Ectodermal cell (in vitro differentiated cells): ENCODE measurements around the gene MLST8.
"Not testable (repeated sequence)": the region's sequence is repeated elsewhere in the genome, so short reads cannot be mapped to it uniquely, and the experiment has no call there.

Experiments used
- H3K27ac ChIP-seq: 2 replicates; pipeline ENCODE4 v1.7.0; 2013; ENCODE audit warnings: mild to moderate bottlenecking, low read depth, low read length; ENCODE audit not compliant: insufficient read depth, poor library complexity, severe bottlenecking
- H3K27me3 ChIP-seq: 2 replicates; pipeline ENCODE4 v1.7.0; 2013; ENCODE audit warnings: mild to moderate bottlenecking, low read length; ENCODE audit not compliant: insufficient read depth, control insufficient read depth, poor library complexity, severe bottlenecking
- H3K36me3 ChIP-seq: one replicate; pipeline ENCODE4 v1.7.0; 2013; ENCODE audit warnings: low read length; ENCODE audit not compliant: control insufficient read depth, insufficient read depth
- H3K4me1 ChIP-seq: one replicate; pipeline ENCODE4 v1.7.0; 2013; ENCODE audit warnings: low read length; ENCODE audit not compliant: control insufficient read depth, insufficient read depth
- H3K4me3 ChIP-seq: 2 replicates; pipeline ENCODE4 v1.7.0; 2013; ENCODE audit warnings: low read depth, low read length, control low read depth; ENCODE audit not compliant: insufficient read depth
- H3K9me3 ChIP-seq: 2 replicates; pipeline ENCODE4 v1.7.0; 2013; ENCODE audit warnings: mild to moderate bottlenecking, low read length, moderate library complexity; ENCODE audit not compliant: control insufficient read depth
- WGBS, 2 experiments: methylation state at CpG; one replicate each; pipeline ENCODE4 v1.1.7; 2013; ENCODE audit warnings: missing lambda C conversion rate in 2 of 2; 5-methylcytosine and 5-hydroxymethylcytosine counted together

Gene MLST8

DNA sequence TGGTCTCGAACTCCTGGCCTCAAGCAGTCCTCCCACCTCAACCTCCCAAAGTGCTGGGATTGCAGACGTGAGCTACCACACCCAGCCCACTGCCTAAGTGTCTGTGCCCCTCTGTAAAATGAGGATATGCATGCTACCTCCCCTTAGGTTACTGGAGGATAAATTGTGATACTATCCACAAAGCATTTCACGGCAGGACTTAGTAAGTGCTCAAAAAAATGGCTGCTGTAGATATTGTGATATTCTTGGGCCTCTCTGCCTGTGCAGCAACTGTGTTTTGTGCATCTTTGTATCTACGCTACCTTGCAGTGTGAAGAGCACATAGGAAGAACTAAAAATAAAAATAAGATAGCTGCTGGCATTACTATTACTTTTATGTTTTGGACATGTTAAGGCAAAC lies 7.0 kb upstream of the MLST8 start:
- WGBS, 2 experiments = 80 to 83% methylated on average over 4 of the region's 4 CpGs
- Histone ChIP-seq H3K4me3 (no peak overlapping the region), H3K9me3 (no peaks in the 10 kb centered on the region), H3K27ac (no peak overlapping the region), H3K27me3 (peaks cover 65% of the 10 kb centered on the region), H3K36me3 (no peaks in the 10 kb centered on the region), H3K4me1 (peaks cover 10% of the 10 kb centered on the region)

DNA sequence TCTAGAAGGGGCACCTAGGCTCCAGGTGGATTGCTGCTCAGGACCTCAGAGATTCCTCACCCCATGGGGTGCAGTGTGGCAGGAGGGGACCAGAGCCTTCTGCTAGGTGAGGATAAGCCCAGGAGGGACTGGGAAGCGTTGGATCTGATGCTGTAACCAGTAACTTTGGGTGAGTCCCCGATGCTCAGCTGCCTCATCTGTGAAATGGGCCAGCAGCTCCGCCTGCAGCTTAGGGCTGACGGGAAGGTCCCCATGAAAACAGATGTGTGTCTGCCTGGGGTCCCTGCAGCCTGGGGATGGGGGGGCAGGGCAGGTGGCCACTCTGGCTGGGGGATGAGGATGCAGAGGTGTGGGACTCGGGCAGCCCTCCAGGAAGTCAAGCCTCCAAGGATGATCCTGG lies 6.2 kb upstream of the MLST8 start:
- Histone ChIP-seq H3K27ac (no peak overlapping the region), H3K9me3 (no peaks in the 10 kb centered on the region), H3K27me3 (peaks cover 65% of the 10 kb centered on the region), H3K4me1 (peaks cover 10% of the 10 kb centered on the region), H3K36me3 (no peaks in the 10 kb centered on the region), H3K4me3 (no peak overlapping the region)
- 79 to 81% methylated on average over 5 of the region's 5 CpGs for WGBS, 2 experiments

DNA sequence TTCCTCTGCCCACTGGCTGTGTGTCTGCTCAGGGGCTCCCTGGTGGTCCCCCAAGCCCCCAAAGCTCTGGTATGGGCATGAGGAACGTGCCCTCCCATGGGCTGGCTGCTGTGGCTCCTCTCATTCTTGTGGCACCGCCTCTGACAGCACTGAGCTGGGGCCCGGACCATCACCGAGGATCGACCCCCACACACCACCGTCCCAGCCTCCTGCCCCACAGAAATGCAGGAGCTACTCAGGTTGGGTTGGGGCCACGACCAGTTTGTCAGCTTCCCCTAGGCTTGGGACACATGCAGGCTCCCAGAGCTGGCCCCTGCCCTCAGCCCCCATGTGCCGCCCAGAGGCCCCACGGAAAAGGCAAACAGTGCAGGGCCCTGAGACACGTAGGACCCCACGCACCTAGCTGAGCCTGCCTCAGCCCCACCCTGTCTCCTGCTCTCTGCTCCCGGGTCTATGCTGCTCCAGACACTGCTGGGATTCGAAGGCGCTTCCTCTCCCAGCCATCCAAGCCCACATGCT lies 5.6 kb upstream of the MLST8 start:
- H3K4me3 ChIP-seq = no peak overlapping the region
- H3K4me1 ChIP-seq = peaks cover 10% of the 10 kb centered on the region
- H3K27me3 ChIP-seq = peaks cover 62% of the 10 kb centered on the region
- no peak overlapping the region for H3K27ac ChIP-seq
- H3K9me3 ChIP-seq = no peaks in the 10 kb centered on the region
- no peaks in the 10 kb centered on the region for H3K36me3 ChIP-seq
- 72 to 76% methylated on average over 14 of the region's 14 CpGs for WGBS, 2 experiments

DNA sequence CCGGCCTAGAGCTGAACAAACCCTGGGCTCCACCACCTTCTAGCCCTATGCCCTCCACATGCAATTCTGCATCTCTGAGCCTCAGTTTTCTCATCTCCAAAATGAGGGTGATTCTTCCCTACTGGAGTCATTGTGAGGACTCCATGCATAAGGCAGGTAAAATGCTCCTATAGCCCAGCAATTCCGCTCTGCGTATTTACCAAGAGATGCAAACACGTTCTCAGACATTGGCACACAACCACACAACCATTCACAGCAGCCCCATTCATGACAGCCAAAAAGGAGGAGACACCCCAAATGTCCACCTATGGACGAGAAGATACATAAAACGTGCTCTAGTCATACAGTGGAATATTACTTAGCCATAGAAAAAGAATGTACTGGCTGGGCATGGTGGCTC lies 4.9 kb upstream of the MLST8 start:
- peaks cover 6% of the 10 kb centered on the region for H3K4me1 ChIP-seq
- H3K27me3 ChIP-seq = peaks cover 55% of the 10 kb centered on the region
- 87 to 90% methylated on average over 6 of the region's 6 CpGs for WGBS, 2 experiments
- no peak overlapping the region for H3K27ac ChIP-seq
- no peaks in the 10 kb centered on the region for H3K9me3 ChIP-seq
- H3K4me3 ChIP-seq = no peak overlapping the region
- no peaks in the 10 kb centered on the region for H3K36me3 ChIP-seq

DNA sequence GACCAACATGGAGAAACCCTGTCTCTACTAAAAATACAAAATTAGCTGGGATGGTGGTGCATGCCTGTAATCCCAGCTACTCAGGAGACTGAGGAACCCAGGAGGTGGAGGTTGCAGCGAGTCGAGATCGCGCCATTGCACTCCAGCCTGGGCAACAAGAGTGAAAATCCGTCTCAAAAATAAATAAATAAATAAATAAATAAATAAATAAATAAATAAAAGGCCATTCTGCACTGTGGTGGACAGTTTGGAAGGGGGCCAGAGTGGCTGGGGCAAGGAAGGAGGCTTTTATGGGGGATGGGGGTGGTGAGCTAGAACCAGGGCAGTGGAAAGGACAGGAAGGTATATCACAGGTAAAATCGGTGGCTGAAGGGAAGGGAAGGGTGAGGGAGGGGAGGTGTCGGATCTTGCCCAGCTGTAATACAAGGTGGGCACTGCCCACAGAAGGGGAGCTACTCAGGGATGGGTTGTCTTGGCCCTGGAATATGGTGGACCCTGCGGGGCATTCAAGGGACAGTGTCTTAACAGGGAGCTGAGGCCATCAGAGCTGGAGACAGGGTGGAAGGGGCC lies 2.0 kb upstream of the MLST8 start:
- peaks cover 13% of the 10 kb centered on the region for H3K36me3 ChIP-seq
- WGBS, 2 experiments = 93 to 95% methylated on average over 7 of the region's 8 CpGs

DNA sequence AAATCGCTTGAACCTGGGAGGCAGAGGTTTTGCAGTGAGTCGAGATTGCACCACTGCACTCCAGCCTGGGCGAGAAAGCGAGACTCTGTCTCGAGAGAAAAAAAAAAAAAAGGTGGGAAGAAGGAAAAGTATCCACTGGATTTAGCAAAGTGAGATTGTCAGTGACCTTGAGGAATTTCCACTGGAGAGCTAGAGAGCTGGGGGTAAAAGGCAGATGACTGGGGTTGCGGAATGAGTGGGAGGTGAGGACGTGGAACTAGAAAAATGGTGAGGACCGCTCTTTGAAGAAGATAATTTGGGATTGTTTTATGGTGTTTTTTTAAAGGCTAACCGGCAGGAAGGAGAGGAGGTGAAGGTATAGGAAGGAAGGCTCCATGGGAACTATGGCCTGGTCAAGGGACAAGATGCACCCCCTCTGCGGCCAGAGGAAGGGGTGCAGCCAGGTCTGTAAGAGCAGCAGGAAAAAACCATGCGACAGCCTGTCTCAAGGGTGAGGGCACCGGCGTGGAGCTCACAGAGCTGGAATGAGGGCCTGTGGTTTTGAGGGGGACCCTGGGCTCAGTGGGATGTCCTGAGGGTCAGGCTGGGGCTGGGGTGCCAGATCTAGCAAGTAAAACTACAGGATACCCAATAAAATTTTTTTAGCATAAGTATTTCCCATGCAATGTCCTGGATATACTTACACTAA lies 694 bp upstream of the MLST8 start:
- Histone ChIP-seq H3K27ac (no peak overlapping the region), H3K4me3 (peak overlapping the region; percentile 92), H3K27me3 (peaks cover 16% of the 10 kb centered on the region), H3K9me3 (no peaks in the 10 kb centered on the region), H3K4me1 (no peaks in the 10 kb centered on the region), H3K36me3 (peaks cover 20% of the 10 kb centered on the region)
- WGBS, 2 experiments = 81 to 82% methylated on average over 13 of the region's 13 CpGs

More for the DNA sequence above, 2.0 kb upstream of the MLST8 start:
- H3K9me3 ChIP-seq, H3K27ac ChIP-seq, H3K4me1 ChIP-seq, H3K4me3 ChIP-seq: not testable (repeated sequence)
- peaks cover 30% of the 10 kb centered on the region for H3K27me3 ChIP-seq

DNA sequence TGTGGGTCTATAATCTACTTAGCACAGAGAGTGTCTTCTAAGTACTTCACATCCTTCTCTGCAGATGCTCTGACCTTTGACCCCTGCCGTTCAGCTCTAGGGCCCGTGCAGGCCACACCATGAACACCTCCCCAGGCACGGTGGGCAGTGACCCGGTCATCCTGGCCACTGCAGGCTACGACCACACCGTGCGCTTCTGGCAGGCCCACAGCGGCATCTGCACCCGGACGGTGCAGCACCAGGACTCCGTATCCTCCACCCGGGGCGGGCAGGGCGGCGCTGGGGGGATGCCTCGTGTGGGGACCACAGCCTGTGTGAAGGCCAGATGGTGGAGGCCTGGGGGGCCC lies 686 bp downstream of the MLST8 start:
- Histone ChIP-seq H3K4me1 (no peaks in the 10 kb centered on the region), H3K9me3 (no peaks in the 10 kb centered on the region), H3K27me3 (peaks cover 5% of the 10 kb centered on the region), H3K36me3 (peaks cover 20% of the 10 kb centered on the region), H3K4me3 (peak overlapping the region; percentile 92), H3K27ac (no peak overlapping the region)
- 27 to 31% methylated on average over 16 of the region's 16 CpGs for WGBS, 2 experiments

DNA sequence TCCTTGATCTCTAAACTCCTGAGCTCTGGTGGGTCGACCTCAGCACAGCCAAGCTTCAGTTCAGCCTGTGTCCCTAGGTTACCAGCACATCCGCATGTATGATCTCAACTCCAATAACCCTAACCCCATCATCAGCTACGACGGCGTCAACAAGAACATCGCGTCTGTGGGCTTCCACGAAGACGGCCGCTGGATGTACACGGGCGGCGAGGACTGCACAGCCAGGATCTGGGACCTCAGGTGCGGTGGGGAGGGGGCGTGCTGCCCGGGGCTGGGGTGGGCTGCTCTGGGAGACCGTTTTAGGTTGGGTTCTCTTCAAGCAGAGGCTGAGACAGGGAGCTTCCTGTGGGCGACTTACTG lies 1.1 kb downstream of the MLST8 start:
- Histone ChIP-seq H3K4me3 (peak overlapping the region; percentile 92), H3K9me3 (no peaks in the 10 kb centered on the region), H3K4me1 (no peaks in the 10 kb centered on the region), H3K27ac (no peak overlapping the region), H3K36me3 (peaks cover 20% of the 10 kb centered on the region), H3K27me3 (peaks cover 5% of the 10 kb centered on the region)
- 93 to 95% methylated on average over 18 of the region's 18 CpGs for WGBS, 2 experiments

DNA sequence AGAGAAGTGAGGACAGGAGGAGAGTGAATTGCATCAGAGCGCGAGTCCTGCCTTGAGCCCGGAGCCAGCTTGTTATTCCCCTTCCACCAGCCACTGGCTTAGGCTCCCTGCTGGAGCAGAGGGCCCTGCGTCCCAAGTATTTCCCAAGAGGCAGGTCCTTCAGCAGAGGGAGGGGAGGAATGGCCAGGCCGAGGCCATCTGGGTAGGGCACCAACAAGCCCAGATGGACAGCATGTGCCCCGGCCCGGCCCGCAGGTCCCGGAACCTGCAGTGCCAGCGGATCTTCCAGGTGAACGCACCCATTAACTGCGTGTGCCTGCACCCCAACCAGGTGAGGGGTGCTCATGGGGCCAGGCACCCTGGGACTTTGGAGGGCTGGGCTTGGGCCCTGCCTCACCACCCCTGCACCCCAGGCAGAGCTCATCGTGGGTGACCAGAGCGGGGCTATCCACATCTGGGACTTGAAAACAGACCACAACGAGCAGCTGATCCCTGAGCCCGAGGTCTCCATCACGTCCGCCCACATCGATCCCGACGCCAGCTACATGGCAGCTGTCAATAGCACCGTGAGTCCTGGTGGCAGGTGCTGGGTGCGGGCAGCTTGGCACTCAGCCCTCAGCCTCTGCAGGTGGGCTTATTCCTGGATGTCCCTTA lies 1.7 kb downstream of the MLST8 start:
- Histone ChIP-seq H3K4me1 (no peaks in the 10 kb centered on the region), H3K9me3 (no peaks in the 10 kb centered on the region), H3K36me3 (peaks cover 20% of the 10 kb centered on the region), H3K27me3 (peaks cover 5% of the 10 kb centered on the region), H3K4me3 (no peak overlapping the region), H3K27ac (no peak overlapping the region)
- 97% methylated on average over 23 of the region's 23 CpGs for WGBS, 2 experiments

DNA sequence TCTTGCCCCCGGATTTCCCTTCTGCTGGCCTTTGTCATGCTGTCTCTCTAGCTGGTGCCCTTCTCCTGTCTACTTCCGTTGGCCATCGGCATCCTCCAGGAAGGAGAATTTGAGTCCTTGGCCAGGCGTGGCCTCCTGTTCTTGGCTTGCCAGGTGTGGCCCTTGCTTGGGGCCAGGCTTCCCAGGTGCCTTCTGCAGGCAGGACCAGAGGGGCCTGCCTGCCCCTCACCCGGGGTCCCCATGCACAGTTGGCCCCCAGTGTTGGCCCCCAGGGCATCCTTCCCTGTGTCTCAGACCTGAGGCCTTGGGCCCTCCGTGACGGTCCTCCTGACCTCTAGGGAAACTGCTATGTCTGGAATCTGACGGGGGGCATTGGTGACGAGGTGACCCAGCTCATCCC lies 2.6 kb downstream of the MLST8 start:
- Histone ChIP-seq H3K4me1 (peaks cover 4% of the 10 kb centered on the region), H3K27ac (no peak overlapping the region), H3K9me3 (no peaks in the 10 kb centered on the region), H3K36me3 (peaks cover 28% of the 10 kb centered on the region), H3K4me3 (no peak overlapping the region), H3K27me3 (no peaks in the 10 kb centered on the region)
- WGBS, 2 experiments = 95% methylated on average over 9 of the region's 9 CpGs
